Activated T-helper 1 cell treated with anti-CD3 and anti-CD28 coated beads, Interleukin-12 subunit alpha, Interleukin-12 subunit beta, Interleukin-2, Interleukin-4 antibody, amounts not matched to agents 30 ng/mL and 10 ng/mL and 1 ng/mL, durations not matched to agents 14 hours and 24 hours and 36 hours (primary cell): ENCODE results near the gene LHX1. TPM values are rescaled to one million over a fixed set of nuclear protein-coding genes. Genes with fewer than 3 reads are reported as not detected.

Experiments
- DNase-seq: peaks from one replicate; pipeline ENCODE4 v3.0.0; 2021; ENCODE audit warnings: low spot score
- H3K27ac Mint-ChIP-seq: one replicate; pipeline ENCODE4 v1.8.0; 2021; ENCODE audit warnings: mild to moderate bottlenecking, mixed read lengths
- H3K27me3 Mint-ChIP-seq: one replicate; pipeline ENCODE4 v1.8.0; 2022; ENCODE audit warnings: mild to moderate bottlenecking, moderate library complexity, mixed read lengths; ENCODE audit not compliant: insufficient read depth
- H3K36me3 Mint-ChIP-seq: one replicate; pipeline ENCODE4 v1.8.0; 2021; ENCODE audit warnings: low read depth, mixed read lengths
- H3K4me1 Mint-ChIP-seq: one replicate; pipeline ENCODE4 v1.8.0; 2021; ENCODE audit warnings: low read depth, mixed read lengths
- H3K4me3 Mint-ChIP-seq: one replicate; pipeline ENCODE4 v1.8.0; 2021; ENCODE audit warnings: mild to moderate bottlenecking, moderate library complexity, mixed read lengths
- H3K9me3 Mint-ChIP-seq: one replicate; pipeline ENCODE4 v1.8.0; 2021; ENCODE audit warnings: mixed read lengths
- intact Hi-C: fragments of 100-400 bp; cut with micrococcal nuclease; formaldehyde crosslinking; loops from one replicate; pipeline ENCODE4 v1.15.1; 2024
- total RNA-seq: library from RNA; stranded (reverse); gene quantifications from 2 replicates; pipeline ENCODE4 v1.2.3, GENCODE V29; 2022

LHX1 gene
- total RNA-seq, 1 donor from 2014 or later: 0.36 TPM

GRCh38 chr17:36944553-36944952, 7.3 kb downstream of the LHX1 start:
- H3K4me3 Mint-ChIP-seq: no peak overlapping the region

DNA sequence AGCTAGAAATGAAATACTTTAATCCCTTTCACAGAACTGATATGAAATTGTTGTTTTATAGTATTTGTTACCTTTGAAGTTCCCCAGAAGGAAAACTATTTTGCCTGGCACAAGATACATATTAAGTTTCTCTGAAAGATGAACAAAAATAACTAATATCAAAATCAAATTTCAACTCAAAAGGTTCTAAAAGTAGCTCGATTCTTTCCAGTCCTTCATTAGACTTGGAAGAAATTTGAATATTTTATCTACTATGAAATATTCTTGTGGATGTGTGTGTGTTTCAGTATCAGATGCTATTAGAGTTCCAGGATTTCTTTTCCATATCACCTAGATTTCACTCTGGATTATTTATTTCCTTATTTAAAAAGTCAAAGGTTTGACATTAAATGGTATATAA, 7.9 kb downstream of the LHX1 start:
- H3K27me3 Mint-ChIP-seq: peaks cover 67% of the 10 kb centered on the region
- H3K4me3 Mint-ChIP-seq: no peak overlapping the region
- no peak overlapping the region for H3K27ac Mint-ChIP-seq
- H3K36me3 Mint-ChIP-seq: peaks cover 9% of the 10 kb centered on the region
- peaks cover 36% of the 10 kb centered on the region for H3K4me1 Mint-ChIP-seq
- no peak for DNase-seq
- no peaks in the 10 kb centered on the region for H3K9me3 Mint-ChIP-seq
- intact Hi-C loops: loop anchor here (5.0 to 10.0 kb wide), 4 partner anchors 318 to 1620 kb away; partner anchors contain the start of genes MYO19, PIGW and SYNRG

More at GRCh38 chr17:36944553-36944952, 7.3 kb downstream of the LHX1 start:
- no peak overlapping the region for H3K27ac Mint-ChIP-seq
- peaks cover 30% of the 10 kb centered on the region for H3K4me1 Mint-ChIP-seq
- H3K9me3 Mint-ChIP-seq: no peaks in the 10 kb centered on the region
- intact Hi-C loops: loop anchor here (10.0 kb wide), 2 partner anchors 410 to 1620 kb away; partner anchors contain the start of genes MYO19 and PIGW
- H3K27me3 Mint-ChIP-seq: peaks cover 72% of the 10 kb centered on the region
- peaks cover 3% of the 10 kb centered on the region for H3K36me3 Mint-ChIP-seq
- no peak for DNase-seq

DNA sequence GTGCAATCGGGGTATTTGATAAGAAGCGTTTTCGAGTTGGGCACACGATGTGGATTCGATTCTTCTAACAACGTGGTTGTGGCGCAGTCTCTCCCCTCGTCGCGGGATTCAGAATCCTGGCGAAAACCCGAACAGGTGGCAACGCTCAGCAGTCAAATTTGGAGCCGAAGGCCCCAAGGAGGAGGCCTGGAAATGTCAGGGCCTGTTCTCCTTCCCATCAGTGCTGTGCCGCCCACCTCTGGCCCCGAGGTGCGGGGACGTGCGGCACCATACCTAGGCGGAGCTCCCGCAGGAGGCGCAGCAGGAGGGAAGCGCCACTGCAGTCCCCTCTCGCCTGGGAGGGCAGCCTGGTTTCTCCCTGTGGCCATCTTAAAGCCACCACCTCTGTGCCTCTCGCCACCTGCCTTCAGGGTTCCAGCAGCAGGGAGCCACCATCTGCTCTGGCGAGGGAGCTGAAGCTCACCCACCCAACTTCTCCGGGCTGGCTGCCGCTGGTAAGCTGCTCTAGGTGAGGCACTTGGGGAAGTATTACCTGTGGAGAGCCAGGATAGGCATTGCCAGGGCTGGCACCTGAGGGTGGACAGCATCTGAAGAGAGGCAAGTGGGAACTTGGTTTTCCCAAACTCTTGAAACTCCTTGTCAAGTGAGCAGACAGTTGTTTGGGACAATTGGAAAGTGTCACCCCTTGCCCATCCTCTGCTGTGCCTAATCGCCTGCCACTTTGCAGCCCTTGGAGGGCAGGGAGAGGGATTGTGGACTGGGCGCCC, 8.9 kb downstream of the LHX1 start:
- DNase-seq: no peak
- Mint-ChIP-seq H3K36me3 (peaks cover 17% of the 10 kb centered on the region), H3K27me3 (peaks cover 57% of the 10 kb centered on the region), H3K9me3 (no peaks in the 10 kb centered on the region), H3K4me3 (no peak overlapping the region), H3K4me1 (peaks cover 46% of the 10 kb centered on the region), H3K27ac (no peak overlapping the region)
- intact Hi-C loops: loop anchor here (2.0 to 10.0 kb wide), 5 partner anchors 13 to 1619 kb away; partner anchors contain the start of genes MYO19, PIGW and SYNRG

- Mint-ChIP-seq H3K4me1 (peaks cover 44% of the 10 kb centered on the region), H3K36me3 (peaks cover 20% of the 10 kb centered on the region), H3K27ac (no peak overlapping the region), H3K4me3 (no peak overlapping the region), H3K9me3 (no peaks in the 10 kb centered on the region), H3K27me3 (peaks cover 51% of the 10 kb centered on the region)
- no peak for DNase-seq
- intact Hi-C loops: loop anchor here (2.0 to 10.0 kb wide), 5 partner anchors 14 to 1618 kb away; partner anchors contain the start of genes MYO19, PIGW and SYNRG
These were observed 9.4 kb downstream of the LHX1 start for GRCh38 chr17:36946726-36947091.

GRCh38 chr17:36947922-36948716, 10.8 kb downstream of the LHX1 start:
- Mint-ChIP-seq H3K4me3 (peak overlapping the region; percentile 97), H3K36me3 (peaks cover 34% of the 10 kb centered on the region), H3K27ac (peak overlapping the region; percentile 94), H3K4me1 (peaks cover 56% of the 10 kb centered on the region), H3K27me3 (peaks cover 48% of the 10 kb centered on the region), H3K9me3 (no peaks in the 10 kb centered on the region)
- intact Hi-C loops: loop anchor here (1.0 to 10.0 kb wide), 9 partner anchors 15 to 1617 kb away; partner anchors contain the start of genes ACACA, MRM1, MYO19 and PIGW
- DNase-seq: no peak

- Mint-ChIP-seq H3K4me1 (peaks cover 55% of the 10 kb centered on the region), H3K36me3 (peaks cover 40% of the 10 kb centered on the region), H3K4me3 (peak within 1 kb of the TSS; percentile 97), H3K27ac (peak within 1 kb of the TSS; percentile 94), H3K27me3 (peaks cover 40% of the 10 kb centered on the region), H3K9me3 (no peaks in the 10 kb centered on the region)
- intact Hi-C loops: loop anchor here (1.0 to 10.0 kb wide), 10 partner anchors 98 to 1616 kb away; partner anchors contain the start of genes ACACA, MRM1, MYO19 and PIGW
- DNase-seq: peak; percentile 98
These were observed 11.6 kb downstream of the LHX1 start, which contains the start of gene AATF for GRCh38 chr17:36948717-36949460. TSS of gene AATF (plus strand) at chr17:36948954. CDS start at chr17:36949126, 172 bp downstream.

DNA sequence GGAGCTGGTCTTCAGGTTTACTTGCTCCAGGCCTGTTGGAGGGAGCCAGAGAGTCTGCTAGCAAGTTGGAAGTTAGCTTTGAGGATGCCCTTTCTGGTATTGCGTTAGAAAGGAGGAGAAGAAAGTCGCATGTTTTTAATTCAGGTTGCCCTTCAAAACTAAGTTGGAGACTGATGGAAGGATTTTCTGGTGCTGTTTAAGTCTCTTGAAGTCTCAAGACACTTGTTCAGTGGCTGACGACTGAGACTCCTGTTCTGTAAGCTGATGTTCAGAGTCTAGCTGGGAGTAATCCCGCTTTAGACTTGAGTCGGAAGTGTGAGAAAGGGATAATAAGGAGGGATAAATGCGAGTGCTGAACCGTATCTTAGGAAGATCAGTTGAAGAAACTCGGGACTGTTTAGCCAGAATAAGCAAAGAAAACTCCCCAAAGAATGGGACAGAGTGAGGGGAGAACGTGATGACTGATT, 12.2 kb downstream of the LHX1 start:
- Mint-ChIP-seq H3K27ac (peak overlapping the region; percentile 87), H3K27me3 (peaks cover 36% of the 10 kb centered on the region), H3K4me1 (peaks cover 54% of the 10 kb centered on the region), H3K36me3 (peaks cover 46% of the 10 kb centered on the region), H3K4me3 (peak overlapping the region; percentile 97), H3K9me3 (no peaks in the 10 kb centered on the region)
- intact Hi-C loops: loop anchor here (1.0 to 10.0 kb wide), 7 partner anchors 98 to 1615 kb away; partner anchors contain the start of genes ACACA, MYO19, PIGW and SYNRG
- no peak for DNase-seq

GRCh38 chr17:36950027-36950426, 12.8 kb downstream of the LHX1 start:
- Mint-ChIP-seq H3K27ac (peak overlapping the region; percentile 87), H3K9me3 (no peaks in the 10 kb centered on the region), H3K4me1 (peaks cover 54% of the 10 kb centered on the region), H3K27me3 (peaks cover 31% of the 10 kb centered on the region), H3K4me3 (peak overlapping the region; percentile 97), H3K36me3 (peaks cover 49% of the 10 kb centered on the region)
- intact Hi-C loops: no loop called here
- DNase-seq: no peak

GRCh38 chr17:36951084-36951789, 14.0 kb downstream of the LHX1 start:
- Mint-ChIP-seq H3K36me3 (peaks cover 56% of the 10 kb centered on the region), H3K4me1 (peaks cover 54% of the 10 kb centered on the region), H3K27ac (no peak overlapping the region), H3K9me3 (no peaks in the 10 kb centered on the region), H3K4me3 (peak overlapping the region; percentile 97), H3K27me3 (peaks cover 21% of the 10 kb centered on the region)
- DNase-seq: no peak
- intact Hi-C loops: no loop called here

DNA sequence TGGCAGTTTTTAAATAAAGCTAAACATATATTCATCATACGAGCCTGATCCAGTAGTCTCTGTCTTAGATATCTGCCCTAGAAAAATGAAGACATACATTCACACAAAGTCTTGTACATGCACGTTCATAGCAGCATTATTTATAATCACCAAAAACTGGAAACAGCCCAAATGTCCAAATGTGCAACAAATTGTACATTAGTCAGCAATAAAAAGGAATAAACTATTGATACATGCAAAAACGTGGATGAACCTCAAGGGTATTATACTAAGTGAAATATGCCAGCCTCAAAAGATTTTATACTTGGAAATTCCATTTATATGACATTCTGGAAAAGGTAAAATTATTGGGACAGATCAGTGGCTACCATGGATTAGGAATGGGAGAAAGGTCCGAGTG, 34.2 kb downstream of the LHX1 start:
- Mint-ChIP-seq H3K9me3 (no peaks in the 10 kb centered on the region), H3K36me3 (peaks cover 34% of the 10 kb centered on the region), H3K4me1 (peaks cover 45% of the 10 kb centered on the region)

DNA sequence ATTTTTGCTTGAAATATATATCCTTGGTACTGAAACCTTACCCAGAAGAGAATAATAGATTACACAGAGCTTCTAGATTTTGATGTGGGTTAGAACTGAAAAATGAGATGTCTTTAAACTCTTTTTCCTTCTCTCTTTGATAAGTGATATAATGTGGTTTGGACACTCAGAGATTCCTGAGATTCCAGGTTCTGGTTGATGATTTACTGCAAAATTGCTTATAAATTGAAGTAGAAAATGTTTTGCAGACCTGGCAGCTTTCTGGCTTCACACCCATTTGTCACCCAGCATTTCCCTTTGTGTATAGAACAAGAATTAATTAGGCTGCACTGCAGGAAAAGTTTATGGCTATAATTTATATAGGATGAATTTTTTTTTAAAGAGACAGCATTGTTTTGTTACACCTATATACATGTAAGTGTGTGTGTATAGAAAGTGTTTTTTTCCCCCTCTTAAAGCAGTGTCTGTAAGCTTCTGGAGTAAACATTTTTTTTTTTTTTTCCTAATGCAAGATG, 35.0 kb downstream of the LHX1 start:
- Mint-ChIP-seq H3K36me3 (peaks cover 29% of the 10 kb centered on the region), H3K27me3 (no peaks in the 10 kb centered on the region), H3K27ac (no peak overlapping the region), H3K9me3 (no peaks in the 10 kb centered on the region), H3K4me3 (no peak overlapping the region), H3K4me1 (peaks cover 40% of the 10 kb centered on the region)
- DNase-seq: no peak
- intact Hi-C loops: no loop called here

More for the DNA sequence above, 34.2 kb downstream of the LHX1 start:
- Mint-ChIP-seq H3K27me3 (no peaks in the 10 kb centered on the region), H3K27ac (no peak overlapping the region), H3K4me3 (no peak overlapping the region)
- intact Hi-C loops: no loop called here
- DNase-seq: no peak
